ENCODE measurements around the gene FAM168A.

Gene FAM168A

DNA sequence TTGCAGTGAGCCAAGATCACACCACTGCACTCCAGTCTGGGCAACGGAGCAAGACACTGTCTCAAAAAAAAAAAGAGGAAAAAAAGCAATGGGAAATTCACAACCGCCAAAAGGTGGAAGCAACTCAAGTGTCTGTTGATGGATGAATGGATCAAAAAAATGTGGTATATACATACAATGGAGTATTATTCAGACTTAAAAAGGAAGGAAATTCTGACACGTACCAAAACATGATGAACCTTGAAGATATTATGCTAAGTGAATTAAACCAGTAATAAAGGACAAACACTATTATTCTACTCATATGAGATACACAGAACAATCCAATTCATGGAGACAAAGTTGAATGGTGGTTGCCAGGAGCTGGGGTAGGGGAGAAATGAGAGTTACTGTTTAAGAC lies 40.9 kb downstream of the FAM168A start:
- no peak for DNase-seq (ENCODE audit: low read depth in 3 of 3)

DNA sequence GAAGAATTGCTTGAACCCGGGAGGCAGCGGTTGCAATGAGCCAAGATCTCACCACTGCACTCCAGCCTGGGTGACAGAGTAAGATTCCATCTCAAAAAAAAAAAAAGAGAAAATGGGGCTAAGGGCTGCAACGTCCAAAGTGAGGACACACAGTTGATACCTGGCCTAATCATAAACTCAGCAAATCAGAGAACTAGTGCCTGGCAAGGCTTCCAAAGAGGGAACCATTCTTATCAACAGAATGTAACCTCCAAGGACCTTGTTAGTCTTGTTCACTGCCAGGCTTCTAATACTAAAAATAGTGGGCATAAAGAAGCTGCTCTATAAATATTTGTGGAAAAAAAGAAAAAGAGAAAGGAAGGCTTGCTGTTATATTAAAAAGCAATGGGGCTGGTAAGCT lies 42.3 kb downstream of the FAM168A start:
- DNase-seq (ENCODE audit: low read depth in 3 of 3) = no peak

DNA sequence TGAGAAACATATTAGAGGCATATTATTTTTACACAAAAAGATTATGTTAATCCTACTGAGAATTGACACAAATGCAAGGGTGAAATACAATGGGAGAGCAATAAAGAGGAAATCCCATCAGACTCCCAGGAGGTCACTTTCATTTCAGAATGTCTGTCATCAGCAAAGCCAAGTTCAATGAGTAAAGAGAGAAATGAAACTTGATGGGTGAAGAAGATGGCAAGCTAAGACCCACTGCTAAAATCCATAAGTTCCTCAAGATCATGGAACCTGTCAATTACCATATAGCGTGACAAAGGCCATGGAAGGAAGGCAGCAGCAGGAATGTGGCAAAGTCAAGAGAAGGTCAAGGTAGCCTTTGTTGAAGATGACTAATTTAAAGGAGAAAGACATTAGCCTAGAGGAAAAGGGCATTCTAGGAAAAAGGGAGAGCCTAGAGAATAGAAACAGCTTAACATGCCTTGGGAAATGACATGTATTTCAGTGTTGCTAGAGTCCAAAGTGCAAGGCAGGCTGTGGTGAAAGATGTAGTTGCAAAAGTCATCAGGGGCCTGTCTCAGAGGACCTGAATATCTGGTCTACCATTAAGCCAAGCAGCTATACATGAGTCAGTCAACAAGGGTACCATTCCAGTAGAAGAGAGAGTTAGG lies 43.1 kb downstream of the FAM168A start:
- no peak for DNase-seq (ENCODE audit: low read depth in 3 of 3)

DNA sequence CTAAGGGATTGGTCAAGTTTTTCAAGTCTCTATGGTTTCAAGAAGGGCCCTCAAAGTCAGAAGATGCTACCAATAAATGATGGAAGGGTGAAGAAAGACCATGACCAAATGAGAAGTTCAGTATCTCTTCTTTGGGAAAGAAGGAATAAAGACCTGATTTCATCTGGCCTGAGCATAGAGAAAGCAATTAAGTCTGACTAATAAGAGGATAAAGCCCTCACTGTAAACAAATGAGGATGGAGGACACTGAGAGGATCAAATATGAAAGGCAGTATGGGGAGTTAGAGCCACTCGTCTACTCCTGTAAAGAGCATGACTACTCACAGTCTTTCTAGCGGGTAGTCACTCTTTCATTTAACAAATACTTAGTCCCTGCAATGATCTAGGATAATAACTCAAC lies 44.6 kb downstream of the FAM168A start:
- no peak for DNase-seq (ENCODE audit: low read depth in 3 of 3)

- DNase-seq (ENCODE audit: low read depth in 3 of 3) = no peak
These were observed 46.2 kb downstream of the FAM168A start for GRCh38 chr11:73551677-73552076.

DNA sequence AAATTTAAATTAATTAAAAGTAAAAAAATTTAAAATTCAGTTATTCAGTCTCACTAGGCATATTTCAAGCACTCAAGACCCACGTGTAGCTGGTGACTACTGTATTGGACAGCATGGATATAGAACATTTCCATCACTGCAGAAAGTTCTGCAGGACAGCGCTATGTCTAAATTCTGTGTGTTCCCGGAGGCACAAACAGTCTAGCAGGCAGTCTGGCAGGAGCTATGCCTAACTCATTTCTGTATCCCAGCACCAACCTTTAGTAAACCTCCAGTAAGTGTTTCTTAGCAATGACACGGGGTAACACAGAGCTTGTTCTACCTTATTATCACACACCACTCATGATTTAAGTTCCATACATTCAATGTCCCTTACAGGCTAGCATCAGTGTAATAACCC lies 48.5 kb downstream of the FAM168A start:
- no peak for DNase-seq (ENCODE audit: low read depth in 3 of 3)

GRCh38 chr11:73547706-73548595 lies 50.0 kb downstream of the FAM168A start:
- no peak for DNase-seq (ENCODE audit: low read depth in 3 of 3)

DNA sequence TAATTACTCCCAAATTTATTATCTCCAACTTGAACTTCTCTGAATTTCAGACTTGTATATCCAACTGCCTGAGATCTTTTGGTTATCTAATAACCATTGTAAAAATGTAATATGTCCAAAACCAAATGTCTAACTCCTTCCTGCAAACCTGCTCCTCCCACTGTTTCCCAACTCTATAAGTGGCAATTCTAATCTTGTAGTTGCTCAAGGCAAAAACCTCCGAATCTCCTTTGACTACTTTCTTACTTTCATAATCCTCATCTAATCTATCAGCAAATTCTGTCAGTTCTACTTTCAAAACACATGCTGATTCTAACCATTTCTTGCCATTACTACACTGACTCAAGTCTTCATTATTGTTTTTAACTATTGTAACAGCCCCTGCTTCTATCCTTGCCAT lies 55.7 kb downstream of the FAM168A start:
- no peak for DNase-seq (ENCODE audit: low read depth in 3 of 3)

DNA sequence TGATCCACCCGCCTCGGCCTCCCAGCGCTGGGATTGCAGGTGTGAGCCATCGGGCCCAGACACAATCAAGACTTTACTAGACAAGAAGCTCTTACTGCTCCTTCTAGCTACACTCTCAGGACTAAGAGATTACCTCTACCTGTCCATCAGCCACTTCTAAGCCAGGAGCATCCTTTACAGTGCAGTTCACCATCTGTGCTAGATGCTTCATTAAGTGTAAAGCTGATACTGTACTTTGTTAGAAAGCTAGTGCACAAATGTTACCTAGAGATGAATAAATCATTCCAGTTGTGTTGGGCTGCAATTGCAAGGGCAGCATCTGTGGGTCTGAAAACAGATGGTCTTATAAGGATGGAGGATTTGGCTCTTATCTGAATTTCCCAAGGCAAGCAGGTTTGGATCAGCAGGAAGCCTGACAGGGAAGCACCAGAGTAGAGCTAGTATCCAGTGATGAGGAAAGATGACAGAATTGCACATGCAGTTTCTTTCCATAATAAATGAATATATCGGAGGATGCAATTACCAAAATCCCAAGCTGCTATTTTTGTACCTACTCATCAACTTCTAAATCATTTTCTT lies 58.3 kb downstream of the FAM168A start:
- no peak for DNase-seq (ENCODE audit: low read depth in 3 of 3)

DNA sequence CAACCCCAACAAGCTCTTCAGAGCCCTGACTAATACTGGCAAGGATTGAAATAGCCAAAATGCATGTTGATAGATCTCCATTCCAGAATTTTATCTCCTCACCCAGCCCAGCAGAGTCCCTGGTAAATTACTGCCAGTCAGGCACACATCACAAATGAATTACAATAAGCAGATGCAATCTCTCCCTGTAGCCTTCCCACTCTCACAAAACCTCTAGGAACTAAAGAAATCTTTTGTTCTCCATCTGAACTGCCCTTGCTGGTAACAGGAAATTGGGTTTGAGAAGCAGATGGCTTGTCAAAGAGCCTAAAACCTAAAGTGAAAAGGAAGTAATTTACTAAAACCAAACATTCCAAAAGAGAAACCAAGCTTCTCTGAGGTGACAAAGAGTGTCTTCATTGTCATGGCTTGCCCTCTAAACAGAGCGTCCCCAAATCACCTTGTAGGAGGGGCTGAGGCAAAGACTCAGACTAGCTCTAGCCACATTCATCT lies 59.5 kb downstream of the FAM168A start:
- no peak for DNase-seq (ENCODE audit: low read depth in 3 of 3)

DNA sequence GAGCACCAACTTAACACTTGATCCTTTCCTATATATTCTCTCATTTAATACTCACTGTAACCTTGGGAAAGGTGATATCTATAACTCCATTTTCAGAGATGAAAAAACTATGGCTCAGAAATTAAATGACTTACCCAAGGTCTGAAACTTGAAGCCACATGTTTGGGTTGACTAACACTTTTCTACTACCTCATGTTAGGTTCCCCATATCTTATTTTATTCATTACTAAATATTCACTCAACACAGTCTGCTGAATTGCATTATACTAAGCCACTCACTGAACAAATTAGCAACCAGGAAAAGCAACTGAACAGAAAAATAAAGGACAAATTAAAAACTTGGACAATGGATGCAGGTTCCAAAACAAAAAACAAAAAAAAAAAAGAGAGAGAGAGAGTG lies 59.9 kb downstream of the FAM168A start:
- DNase-seq (ENCODE audit: low read depth in 3 of 3) = no peak

- no peak for DNase-seq (ENCODE audit: low read depth in 3 of 3)
These were observed 61.0 kb downstream of the FAM168A start for GRCh38 chr11:73536961-73537360.

DNA sequence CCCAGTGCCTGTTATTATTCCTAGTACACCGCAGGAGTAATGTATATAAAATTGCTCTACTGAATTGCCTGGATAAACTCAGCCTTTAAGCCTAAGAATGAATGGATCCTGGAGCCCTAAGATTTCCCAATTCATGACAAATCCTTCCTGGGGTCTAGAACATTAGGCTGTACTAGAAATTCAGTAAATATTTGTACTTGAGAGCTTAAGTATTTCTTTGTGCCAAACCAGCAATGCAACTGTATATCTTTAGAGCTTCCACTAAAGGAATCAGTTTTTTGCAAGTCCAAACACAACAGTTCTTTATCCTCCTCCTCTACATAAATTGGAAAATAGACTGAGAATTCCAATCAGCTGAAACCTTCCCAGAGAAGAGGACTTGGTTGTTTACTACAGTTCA lies 65.6 kb downstream of the FAM168A start:
- DNase-seq (ENCODE audit: low read depth in 3 of 3) = no peak

DNA sequence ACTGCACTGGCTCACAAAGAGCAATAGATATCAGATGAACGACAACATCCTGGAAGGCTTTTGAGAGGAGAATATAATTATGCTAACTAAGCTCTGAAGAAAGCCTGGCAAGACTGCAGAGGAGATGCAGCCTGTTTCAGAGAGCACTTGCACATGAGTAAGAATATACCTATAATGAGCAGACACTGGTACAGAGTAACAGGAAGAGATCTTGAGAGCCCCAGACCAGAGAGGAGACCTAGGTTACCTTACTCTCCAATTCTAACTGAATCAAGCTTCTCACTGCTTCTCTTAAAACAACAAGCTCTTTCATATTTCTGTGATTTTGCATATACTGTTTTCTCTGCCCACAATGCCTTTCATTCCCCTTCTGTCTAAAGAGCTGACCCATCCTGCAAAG lies 66.5 kb downstream of the FAM168A start:
- DNase-seq (ENCODE audit: low read depth in 3 of 3) = no peak

GRCh38 chr11:73530109-73530508 lies 67.8 kb downstream of the FAM168A start:
- DNase-seq (ENCODE audit: low read depth in 3 of 3) = no peak

GRCh38 chr11:73529204-73529530 lies 68.7 kb downstream of the FAM168A start:
- no peak for DNase-seq (ENCODE audit: low read depth in 3 of 3)

DNA sequence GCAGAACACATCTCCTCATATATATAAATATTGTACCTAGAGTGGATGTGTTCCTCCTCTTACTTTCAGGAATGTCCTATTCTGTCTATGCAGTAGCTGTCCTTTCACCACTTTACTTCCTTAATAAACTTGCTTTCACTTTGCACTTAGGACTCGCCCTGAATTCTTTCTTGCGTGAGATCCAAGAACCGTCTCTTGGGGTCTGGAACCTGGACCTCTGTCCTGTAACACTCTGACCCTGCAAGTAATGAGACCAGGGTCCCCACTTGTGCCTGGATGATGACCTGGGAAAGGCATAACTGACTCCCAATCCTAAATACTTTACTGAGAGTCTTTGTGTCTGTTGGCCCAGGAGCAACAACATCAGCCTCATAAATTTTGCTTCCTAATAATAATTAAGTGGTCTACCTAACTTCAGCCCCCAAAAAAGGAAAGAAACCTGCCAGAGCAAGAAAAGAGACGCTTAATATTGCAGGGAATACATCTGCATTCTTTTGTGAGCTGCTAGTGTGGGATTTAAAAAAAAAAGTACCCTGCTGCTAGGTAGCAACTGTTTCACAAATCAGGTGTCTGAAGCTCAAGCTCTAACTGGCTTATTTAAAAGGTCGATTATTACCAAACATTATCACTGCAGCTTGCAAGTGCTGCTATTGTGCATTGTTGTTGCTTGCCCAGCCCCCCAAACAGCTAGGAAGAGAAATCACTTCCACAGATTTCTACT lies 69.3 kb downstream of the FAM168A start:
- DNase-seq (ENCODE audit: low read depth in 3 of 3) = no peak

DNA sequence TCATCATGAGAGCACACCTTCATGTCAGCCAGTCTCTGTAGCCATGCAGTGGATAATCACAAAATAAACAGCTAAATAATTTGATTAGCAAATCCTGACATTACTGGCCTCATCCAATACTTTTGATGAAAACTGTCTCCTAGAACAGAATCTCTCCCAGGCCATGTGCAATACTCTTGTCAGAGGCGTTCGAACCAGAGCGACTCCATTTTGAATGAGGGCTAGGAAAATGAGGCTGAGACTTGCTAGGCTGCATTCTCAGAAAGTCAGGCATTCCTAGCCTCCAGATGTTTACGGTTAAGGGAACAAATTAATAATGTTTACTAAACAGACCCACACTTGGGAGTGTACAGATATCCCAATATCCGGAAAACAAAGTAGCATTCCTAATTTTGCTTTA lies 69.9 kb downstream of the FAM168A start:
- no peak for DNase-seq (ENCODE audit: low read depth in 3 of 3)

GRCh38 chr11:73525611-73526010 lies 72.3 kb downstream of the FAM168A start:
- no peak for DNase-seq (ENCODE audit: low read depth in 3 of 3)

GRCh38 chr11:73524774-73525173 lies 73.1 kb downstream of the FAM168A start:
- DNase-seq (ENCODE audit: low read depth in 3 of 3) = no peak

- no peak for DNase-seq (ENCODE audit: low read depth in 3 of 3)
These were observed 76.3 kb downstream of the FAM168A start for GRCh38 chr11:73521621-73522020.

DNA sequence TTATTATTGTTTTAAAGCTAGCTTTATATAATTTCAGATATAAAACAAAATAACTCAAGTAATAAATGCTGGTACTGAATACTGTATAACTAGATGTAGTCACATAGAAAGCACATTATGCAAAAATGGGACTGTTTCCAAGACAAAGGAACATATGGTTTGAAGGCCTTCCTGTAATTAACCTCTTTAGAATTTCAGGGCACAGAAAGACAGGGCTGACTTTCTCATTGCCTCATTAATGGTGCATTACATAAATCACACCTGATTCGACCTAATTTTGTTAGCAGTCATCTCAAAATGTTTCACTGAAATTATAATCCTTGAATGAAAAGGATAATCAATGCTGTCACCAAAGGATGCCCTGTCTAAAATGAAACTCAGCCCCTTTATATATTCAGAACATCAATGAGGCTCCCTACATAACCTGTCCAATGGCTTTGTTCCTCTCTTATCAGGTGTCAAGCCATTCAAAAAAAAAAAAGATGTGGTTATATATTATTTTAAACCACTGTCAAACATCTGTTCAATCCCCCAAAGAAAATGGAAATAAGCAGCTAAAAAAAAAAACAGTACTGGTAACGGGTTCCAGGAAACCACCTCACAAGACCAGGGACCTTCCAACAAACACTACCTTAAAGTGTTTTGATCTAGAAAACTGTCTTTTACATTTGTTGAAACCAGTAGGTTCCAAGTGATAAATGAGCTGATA lies 77.4 kb downstream of the FAM168A start:
- no peak for DNase-seq (ENCODE audit: low read depth in 3 of 3)
